Stimulated activated CD4-positive, alpha-beta T cell treated with anti-CD3 and anti-CD28 coated beads, Interleukin-12 subunit alpha, Interleukin-12 subunit beta, amount 100 ng/mL, for 48 hours (primary cell): ENCODE data around the gene MUC4.

Experiments
- DNase-seq, 3 donors: peaks; one replicate each; pipeline ENCODE4 v3.0.0-alpha.2; 2020; ENCODE audit warnings: low read depth in 2 of 3, low spot score in 1 of 3

MUC4 gene

GRCh38 chr3:195703776-195704175 is 108.0 kb downstream of the MUC4 start:
- DNase-seq: no peak

- no peak for DNase-seq
These were observed 110.5 kb downstream of the MUC4 start for GRCh38 chr3:195701042-195701915.

- DNase-seq: no peak
These were observed 111.4 kb downstream of the MUC4 start for GRCh38 chr3:195700319-195700718.

GRCh38 chr3:195699860-195700259 is 111.9 kb downstream of the MUC4 start:
- no peak for DNase-seq

- DNase-seq: no peak
These were observed 112.3 kb downstream of the MUC4 start for GRCh38 chr3:195699388-195699771.

- no peak for DNase-seq
These were observed 112.9 kb downstream of the MUC4 start for GRCh38 chr3:195698647-195699387.

- no peak for DNase-seq
These were observed 113.4 kb downstream of the MUC4 start for GRCh38 chr3:195698325-195698646.

GRCh38 chr3:195697582-195698324 is 114.0 kb downstream of the MUC4 start:
- no peak for DNase-seq
